ENCODE results near the gene RBBP8NL.

- no peak for TF ChIP-seq RARB (CRISPR knock-in tag; IDR thresholded peaks at IDR 0.05)
- no peak for TF ChIP-seq TSHZ2 (CRISPR knock-in tag; IDR thresholded peaks at IDR 0.05)
- no peak for TF ChIP-seq BACH2 (CRISPR knock-in tag; IDR thresholded peaks at IDR 0.05; ENCODE audit: borderline replicate concordance)
- TF ChIP-seq ZFP30 (CRISPR knock-in tag; IDR thresholded peaks at IDR 0.05), result no peak
- TF ChIP-seq ZNF70 (CRISPR knock-in tag; IDR thresholded peaks at IDR 0.05), result no peak
Measured at GRCh38 chr20:62404761-62405107, 22.6 kb downstream of the RBBP8NL start.

All from SK-N-SH treated with all-trans-retinoic acid at 6 μM for 48 hours (cell line).